OCI-LY7 (cell line): ENCODE results near the gene SAMD13. TPM values are rescaled to one million over a fixed set of nuclear protein-coding genes. Genes with fewer than 3 reads are reported as not detected.

ENCODE experiments used
- BruUV-seq: library from RNA; stranded (reverse); fragments of 400-500 nt; replicated peaks from 2 replicates; lab custom pipeline; 2021; lab: Mats Ljungman, UMichigan
- CTCF ChIA-PET: fragments of 300-600 bp; sonication (Branson Sonifier 250); formaldehyde crosslinking; loops from one replicate; lab custom pipeline; 2022; ENCODE audit warnings: antibody characterized with exemption; ENCODE audit not compliant: unreplicated experiment; lab: Charles Lee
- POLR2A ChIA-PET: fragments of 300-600 bp; sonication (Branson Sonifier 250); formaldehyde crosslinking; loops from one replicate; lab custom pipeline; 2022; ENCODE audit warnings: antibody characterized with exemption; lab: Charles Lee
- DNase-seq: peaks from one replicate; pipeline ENCODE4 v3.0.0-alpha.2; 2015; ENCODE audit warnings: low spot score
- H2AFZ ChIP-seq: fragments of 200-600 bp; sonication (generic), shearing (Covaris generic); 2 replicates; pipeline ENCODE4 v1.6.1; 2014; ENCODE audit warnings: mild to moderate bottlenecking, antibody characterized with exemption, low read length, moderate library complexity
- H3K27ac ChIP-seq: fragments of 200-600 bp; sonication (generic); 2 replicates; pipeline ENCODE4 v1.5.1; 2014; ENCODE audit warnings: mixed run types, low read depth, mild to moderate bottlenecking, moderate library complexity, low read length, inconsistent platforms; ENCODE audit not compliant: poor library complexity, severe bottlenecking
- H3K36me3 ChIP-seq: fragments of 200-600 bp; sonication (generic); 2 replicates; pipeline ENCODE4 v1.6.1; 2014; ENCODE audit warnings: mild to moderate bottlenecking, antibody characterized with exemption, low read length, moderate library complexity, mixed read lengths; ENCODE audit not compliant: insufficient read depth
- H3K4me1 ChIP-seq: fragments of 200-600 bp; sonication (generic); 2 replicates; pipeline ENCODE4 v1.5.1; 2014; ENCODE audit warnings: mild to moderate bottlenecking, low read length; ENCODE audit not compliant: insufficient read depth, poor library complexity, severe bottlenecking
- H3K4me2 ChIP-seq: fragments of 200-600 bp; sonication (generic); 2 replicates; pipeline ENCODE4 v1.6.1; 2014; ENCODE audit warnings: mild to moderate bottlenecking, low read length
- H3K4me3 ChIP-seq: fragments of 200-600 bp; sonication (generic); 2 replicates; pipeline ENCODE4 v1.5.1; 2014; ENCODE audit warnings: mild to moderate bottlenecking, low read depth, low read length; ENCODE audit not compliant: poor library complexity, severe bottlenecking
- H3K79me2 ChIP-seq: fragments of 200-600 bp; sonication (generic); 2 replicates; pipeline ENCODE4 v1.6.1; 2016; ENCODE audit warnings: low read depth, mild to moderate bottlenecking, low read length, moderate library complexity, mixed read lengths; ENCODE audit not compliant: insufficient read depth
- H3K9me2 ChIP-seq: fragments of 200-600 bp; sonication (generic); 2 replicates; pipeline ENCODE4 v1.6.1; 2016; ENCODE audit warnings: mild to moderate bottlenecking, low read length, mixed read lengths; ENCODE audit not compliant: insufficient read depth
- H3K9me3 ChIP-seq: fragments of 200-600 bp; sonication (generic); 2 replicates; pipeline ENCODE4 v1.6.1; 2014; ENCODE audit warnings: mild to moderate bottlenecking, mixed run types, low read length, mixed read lengths
- H4K20me1 ChIP-seq: fragments of 200-600 bp; sonication (generic); 2 replicates; pipeline ENCODE4 v1.6.1; 2014; ENCODE audit warnings: mild to moderate bottlenecking, antibody characterized with exemption, low read length, moderate library complexity, mixed read lengths; ENCODE audit not compliant: insufficient read depth
- CTCF ChIP-seq: fragments of 200-600 bp; sonication (generic); conservative IDR thresholded peaks from 2 replicates; pipeline ENCODE4 v1.5.1; 2014; ENCODE audit warnings: mild to moderate bottlenecking, antibody characterized with exemption, low read length, moderate library complexity, mixed read lengths
- EZH2phosphoT487 ChIP-seq: fragments of 200-600 bp; sonication (generic); IDR thresholded peaks from 2 replicates; pipeline ENCODE4 v1.6.1; 2018; ENCODE audit warnings: low read depth, borderline replicate concordance, mild to moderate bottlenecking, mixed run types, antibody characterized with exemption, low read length, moderate library complexity, mixed read lengths
- intact Hi-C: fragments of 100-400 bp; cut with micrococcal nuclease; formaldehyde crosslinking; loops from one replicate; pipeline ENCODE4 v1.10.0; 2022; ENCODE audit not compliant: unreplicated experiment
- total RNA-seq, 2 experiments: library from RNA; depleted of rRNA in 1 of 2; stranded (reverse); fragments of >200 nt in 1 of 2; shearing (Covaris generic) in 1 of 2; gene quantifications; 2 replicates each; pipeline ENCODE4 v1.2.3, GENCODE V29; 2014 to 2022

The SAMD13 gene
- total RNA-seq, 2 experiments from 2014 or later: 5.4 to 5.7 TPM

- H3K27ac ChIP-seq: no peak overlapping the region
- DNase-seq: no peak
- H3K4me1 ChIP-seq: peaks cover 30% of the 10 kb centered on the region
- no peaks in the 10 kb centered on the region for H3K9me2 ChIP-seq
- H3K4me3 ChIP-seq: no peak overlapping the region
- POLR2A ChIA-PET: interaction anchor here (1.1 kb wide), 1 partner anchor 32 kb away, joined by 4 read pairs; the partner anchor contains the start of gene SAMD13
- H2AFZ ChIP-seq: no peak overlapping the region
- no peak for TF ChIP-seq CTCF
- H3K36me3 ChIP-seq: no peaks in the 10 kb centered on the region; the same call in 1 of the 2 replicates
- H3K79me2 ChIP-seq: no peaks in the 10 kb centered on the region
- CTCF ChIA-PET: no interaction called here
- intact Hi-C loops: no loop called here
- BruUV-seq: no TSS peak
- no peaks in the 10 kb centered on the region; the same call in 1 of the 2 replicates for H3K9me3 ChIP-seq
- no peaks in the 10 kb centered on the region for H4K20me1 ChIP-seq
- H3K4me2 ChIP-seq: no peak overlapping the region
These were observed 32.2 kb upstream of the SAMD13 start for GRCh38 chr1:84269306-84269705.

GRCh38 chr1:84271441-84272151 lies 29.9 kb upstream of the SAMD13 start:
- peak overlapping the region; percentile 90 for H3K27ac ChIP-seq
- H4K20me1 ChIP-seq: no peaks in the 10 kb centered on the region
- no peaks in the 10 kb centered on the region; the same call in 1 of the 2 replicates for H3K9me3 ChIP-seq
- CTCF ChIA-PET: no interaction called here
- H3K4me1 ChIP-seq: peaks cover 30% of the 10 kb centered on the region
- DNase-seq: peak; percentile 85
- H3K9me2 ChIP-seq: no peaks in the 10 kb centered on the region
- peak overlapping the region; percentile 88 for H2AFZ ChIP-seq
- peak overlapping the region; percentile 57 for H3K4me3 ChIP-seq
- H3K4me2 ChIP-seq: peak overlapping the region; percentile 92
- no peaks in the 10 kb centered on the region; the same call in 1 of the 2 replicates for H3K36me3 ChIP-seq
- H3K79me2 ChIP-seq: no peaks in the 10 kb centered on the region
- POLR2A ChIA-PET: interaction anchor here (0.6 to 2.0 kb wide), 9 partner anchors 14 to 303 kb away, joined by 3 to 16 read pairs (median 3); partner anchors contain the start of genes PRKACB and SAMD13
- intact Hi-C loops: loop anchor here (1.0 to 5.0 kb wide), 2 partner anchors 30 to 236 kb away; partner anchors contain the start of genes GNG5, SAMD13 and SPATA1
- TF ChIP-seq CTCF (no peak), EZH2phosphoT487 (no peak)
- BruUV-seq: TSS peak; percentile 95
